ENCODE results near the gene CDC42EP4. TPM values are rescaled to one million over a fixed set of nuclear protein-coding genes. Genes with fewer than 3 reads are reported as not detected.

Gene CDC42EP4
- total and polyA plus RNA-seq, 10 donors: 7.9 to 69.6 (median 43.3) TPM

DNA sequence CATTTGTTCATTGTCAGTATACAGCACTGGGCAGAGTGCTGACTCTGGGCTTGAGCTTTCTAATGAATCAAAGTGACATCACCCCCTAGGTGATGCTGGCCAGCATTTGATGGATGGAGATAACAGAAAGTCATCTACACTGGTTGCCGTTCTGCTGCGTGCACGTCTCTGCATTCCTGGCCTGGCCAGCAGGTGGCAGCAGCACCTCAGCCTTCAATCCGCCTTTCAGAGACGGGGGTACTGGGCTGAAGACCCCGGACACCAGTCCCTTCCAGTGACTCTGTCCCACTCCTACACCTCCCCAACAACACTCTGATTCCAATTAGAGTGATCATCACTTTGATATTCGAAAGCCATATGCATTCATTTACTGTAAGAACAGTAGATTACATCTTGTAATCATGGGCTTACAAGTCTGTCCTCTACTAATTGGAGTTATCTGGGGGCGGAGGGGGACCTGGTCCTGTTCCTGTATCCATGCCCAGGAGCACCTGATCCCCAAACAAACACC, 56.1 kb downstream of the CDC42EP4 start:
- no peaks in the 10 kb centered on the region for H3K27me3 ChIP-seq (replicated peaks in 1 of 7)
- H3K4me1 ChIP-seq: peaks cover 0 to 10% (median 6%) of the 10 kb centered on the region in 6 donors
- H3K36me3 ChIP-seq: no peaks in the 10 kb centered on the region
- DNase-seq: peak; percentile 83
- H3K4me3 ChIP-seq: no peak overlapping the region
- WGBS, 5 donors: 1 to 12% (median 9%) methylated on average over 7 to 8 of the region's 8 CpGs
- H3K27ac ChIP-seq: no peak overlapping the region
- no peaks in the 10 kb centered on the region for H3K9me3 ChIP-seq
- TF ChIP-seq POLR2A (IDR thresholded peaks at IDR 0.05): no peak
- TF ChIP-seq POLR2AphosphoS5 (IDR thresholded peaks at IDR 0.05): peak in 1 of 3 donors; percentile 45
- TF ChIP-seq, protein P1, sequence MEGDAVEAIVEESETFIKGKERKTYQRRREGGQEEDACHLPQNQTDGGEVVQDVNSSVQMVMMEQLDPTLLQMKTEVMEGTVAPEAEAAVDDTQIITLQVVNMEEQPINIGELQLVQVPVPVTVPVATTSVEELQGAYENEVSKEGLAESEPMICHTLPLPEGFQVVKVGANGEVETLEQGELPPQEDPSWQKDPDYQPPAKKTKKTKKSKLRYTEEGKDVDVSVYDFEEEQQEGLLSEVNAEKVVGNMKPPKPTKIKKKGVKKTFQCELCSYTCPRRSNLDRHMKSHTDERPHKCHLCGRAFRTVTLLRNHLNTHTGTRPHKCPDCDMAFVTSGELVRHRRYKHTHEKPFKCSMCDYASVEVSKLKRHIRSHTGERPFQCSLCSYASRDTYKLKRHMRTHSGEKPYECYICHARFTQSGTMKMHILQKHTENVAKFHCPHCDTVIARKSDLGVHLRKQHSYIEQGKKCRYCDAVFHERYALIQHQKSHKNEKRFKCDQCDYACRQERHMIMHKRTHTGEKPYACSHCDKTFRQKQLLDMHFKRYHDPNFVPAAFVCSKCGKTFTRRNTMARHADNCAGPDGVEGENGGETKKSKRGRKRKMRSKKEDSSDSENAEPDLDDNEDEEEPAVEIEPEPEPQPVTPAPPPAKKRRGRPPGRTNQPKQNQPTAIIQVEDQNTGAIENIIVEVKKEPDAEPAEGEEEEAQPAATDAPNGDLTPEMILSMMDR (IDR thresholded peaks at IDR 0.05 in 8 of 11, conservative IDR thresholded peaks at IDR 0.05 in 3 of 11): peak; percentile 89 to 96 (median 94)
- intact Hi-C loops (cut with DNase I; ENCODE audit: low total_unique reads): loop anchor here (2.0 to 10.0 kb wide), 2 partner anchors 113 to 531 kb away; no protein-coding TSS in a partner anchor

DNA sequence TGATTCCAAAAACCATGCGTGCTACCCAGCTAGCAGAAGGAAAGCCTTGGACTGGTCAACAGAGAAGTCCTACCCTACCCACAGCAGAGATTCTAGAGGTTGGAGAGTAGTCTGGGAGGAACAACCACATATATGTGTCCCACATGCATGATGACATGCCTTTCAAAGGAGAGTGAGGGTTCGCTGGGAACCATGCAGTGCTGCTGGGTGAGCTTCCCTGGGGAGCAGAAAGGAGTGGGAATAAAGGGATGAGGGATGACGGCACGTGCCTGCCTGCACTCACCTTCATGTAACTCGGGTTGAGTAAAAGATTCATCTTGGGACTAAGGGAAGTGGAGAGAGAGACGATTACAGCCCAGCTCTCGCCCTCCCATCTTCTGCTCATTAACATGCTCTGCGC, 59.9 kb downstream of the CDC42EP4 start:
- intact Hi-C loops (cut with DNase I; ENCODE audit: low total_unique reads): loop anchor here (10.0 kb wide), 1 partner anchor 527 kb away; no protein-coding TSS in a partner anchor
- peaks cover 0 to 27% (median 11%) of the 10 kb centered on the region in 6 donors for H3K36me3 ChIP-seq
- TF ChIP-seq POLR2A (IDR thresholded peaks at IDR 0.05) (no peak), POLR2AphosphoS5 (IDR thresholded peaks at IDR 0.05) (no peak)
- TF ChIP-seq, protein P1 (IDR thresholded peaks at IDR 0.05 in 8 of 11, conservative IDR thresholded peaks at IDR 0.05 in 3 of 11): no peak

DNA sequence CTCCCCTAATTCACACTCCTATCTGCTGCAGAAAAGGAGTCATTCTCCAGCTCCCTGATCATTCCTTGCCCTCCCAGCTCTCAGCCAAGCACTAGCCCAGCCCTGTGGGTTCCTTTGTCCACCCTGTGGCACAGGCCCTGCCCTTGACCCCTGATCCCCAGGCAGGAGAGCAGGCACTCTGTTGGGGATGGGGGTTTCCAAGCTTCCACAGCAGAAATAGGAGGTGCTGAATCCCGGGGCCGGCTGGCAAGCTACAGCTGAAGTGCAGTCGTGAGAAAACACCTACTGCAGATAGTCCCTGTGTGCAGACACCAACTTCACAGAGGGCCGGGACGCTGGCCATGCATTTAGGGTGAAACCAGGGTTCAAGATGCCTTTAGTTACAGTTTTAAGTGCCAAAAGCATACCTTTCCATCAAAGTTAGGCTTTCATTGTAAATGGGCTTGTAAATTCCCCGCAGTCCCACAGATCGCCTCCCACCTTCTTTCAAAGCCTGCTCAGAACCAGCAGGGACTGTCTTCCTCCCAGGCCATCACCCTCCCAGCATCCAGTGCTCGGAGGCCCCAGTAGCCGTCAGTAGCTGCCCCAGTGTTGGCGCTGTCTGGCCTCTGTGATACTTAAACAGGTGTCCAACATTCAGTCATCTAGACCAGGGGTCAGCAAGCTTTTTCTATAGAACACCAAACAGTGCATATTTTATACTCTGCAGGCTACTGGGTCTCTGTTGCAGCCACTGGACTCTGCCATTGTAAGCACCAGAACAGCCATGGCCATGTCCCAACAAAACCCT, 60.8 kb downstream of the CDC42EP4 start:
- H3K27me3 ChIP-seq (replicated peaks in 1 of 7): no peaks in the 10 kb centered on the region
- no peaks in the 10 kb centered on the region for H3K9me3 ChIP-seq
- 80 to 92% (median 82%) methylated on average over 10 of the region's 10 CpGs for WGBS, 5 donors
- H3K36me3 ChIP-seq: peaks cover 0 to 35% (median 11%) of the 10 kb centered on the region in 6 donors
- no peak overlapping the region for H3K27ac ChIP-seq
- TF ChIP-seq, protein P1 (IDR thresholded peaks at IDR 0.05 in 8 of 11, conservative IDR thresholded peaks at IDR 0.05 in 3 of 11): no peak
- no peak for TF ChIP-seq POLR2AphosphoS5 (IDR thresholded peaks at IDR 0.05)
- no peak for TF ChIP-seq POLR2A (IDR thresholded peaks at IDR 0.05)
- peaks cover 0 to 7% (median 5%) of the 10 kb centered on the region in 6 donors for H3K4me1 ChIP-seq
- H3K4me3 ChIP-seq: no peak overlapping the region
- intact Hi-C loops (cut with DNase I; ENCODE audit: low total_unique reads): loop anchor here (10.0 kb wide), 1 partner anchor 526 kb away; no protein-coding TSS in a partner anchor
- no peak for DNase-seq

More for the DNA sequence above, 59.9 kb downstream of the CDC42EP4 start:
- H3K4me3 ChIP-seq: no peak overlapping the region
- H3K27me3 ChIP-seq (replicated peaks in 1 of 7): no peaks in the 10 kb centered on the region
- no peaks in the 10 kb centered on the region for H3K9me3 ChIP-seq
- H3K4me1 ChIP-seq: peaks cover 0 to 10% (median 6%) of the 10 kb centered on the region in 6 donors
- DNase-seq: no peak
- 79 to 87% (median 81%) methylated on average over 8 of the region's 8 CpGs for WGBS, 5 donors
- H3K27ac ChIP-seq: no peak overlapping the region

DNA sequence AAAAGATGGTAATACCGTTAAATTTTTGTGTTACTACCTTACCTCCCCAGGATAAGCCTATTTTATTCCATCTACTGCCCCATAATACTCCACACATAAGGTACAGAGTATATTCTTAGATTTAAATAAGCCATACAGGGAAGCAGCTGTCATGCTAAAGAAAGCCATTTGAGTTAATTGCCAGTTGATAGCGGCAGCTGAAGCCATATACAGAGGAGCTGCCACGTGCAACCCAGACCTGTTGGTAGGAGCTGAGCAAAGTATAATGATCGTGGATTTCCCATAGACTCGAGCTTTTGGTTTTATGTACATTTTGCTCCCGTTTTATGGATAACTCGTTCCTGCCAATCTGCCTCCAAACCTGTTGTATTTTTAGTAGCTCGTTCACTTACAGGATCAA, 62.1 kb downstream of the CDC42EP4 start:
- no peaks in the 10 kb centered on the region for H3K27me3 ChIP-seq (replicated peaks in 1 of 7)
- no peak overlapping the region for H3K4me3 ChIP-seq
- intact Hi-C loops (cut with DNase I; ENCODE audit: low total_unique reads): loop anchor here (10.0 kb wide), 1 partner anchor 525 kb away; no protein-coding TSS in a partner anchor
- no peak overlapping the region for H3K27ac ChIP-seq
- H3K4me1 ChIP-seq: no peaks in the 10 kb centered on the region
- DNase-seq: no peak
- WGBS, 5 donors: 93 to 98% (median 94%) methylated on average over 8 of the region's 8 CpGs
- no peaks in the 10 kb centered on the region for H3K9me3 ChIP-seq
- TF ChIP-seq, protein P1 (IDR thresholded peaks at IDR 0.05 in 8 of 11, conservative IDR thresholded peaks at IDR 0.05 in 3 of 11): no peak
- no peak for TF ChIP-seq POLR2A (IDR thresholded peaks at IDR 0.05)
- no peak for TF ChIP-seq POLR2AphosphoS5 (IDR thresholded peaks at IDR 0.05)
- peaks cover 0 to 49% (median 13%) of the 10 kb centered on the region in 6 donors for H3K36me3 ChIP-seq
